Measurements from ENCODE around the gene SPSB3. TPM values are rescaled to one million over a fixed set of nuclear protein-coding genes. Genes with fewer than 3 reads are reported as not detected.

Gene SPSB3
- total RNA-seq (2022; extraction: Qiagen RNA extraction; ENCODE audit: low read depth): 14.6 to 24.6 TPM (median 23.2 TPM) in 5 replicates

DNA sequence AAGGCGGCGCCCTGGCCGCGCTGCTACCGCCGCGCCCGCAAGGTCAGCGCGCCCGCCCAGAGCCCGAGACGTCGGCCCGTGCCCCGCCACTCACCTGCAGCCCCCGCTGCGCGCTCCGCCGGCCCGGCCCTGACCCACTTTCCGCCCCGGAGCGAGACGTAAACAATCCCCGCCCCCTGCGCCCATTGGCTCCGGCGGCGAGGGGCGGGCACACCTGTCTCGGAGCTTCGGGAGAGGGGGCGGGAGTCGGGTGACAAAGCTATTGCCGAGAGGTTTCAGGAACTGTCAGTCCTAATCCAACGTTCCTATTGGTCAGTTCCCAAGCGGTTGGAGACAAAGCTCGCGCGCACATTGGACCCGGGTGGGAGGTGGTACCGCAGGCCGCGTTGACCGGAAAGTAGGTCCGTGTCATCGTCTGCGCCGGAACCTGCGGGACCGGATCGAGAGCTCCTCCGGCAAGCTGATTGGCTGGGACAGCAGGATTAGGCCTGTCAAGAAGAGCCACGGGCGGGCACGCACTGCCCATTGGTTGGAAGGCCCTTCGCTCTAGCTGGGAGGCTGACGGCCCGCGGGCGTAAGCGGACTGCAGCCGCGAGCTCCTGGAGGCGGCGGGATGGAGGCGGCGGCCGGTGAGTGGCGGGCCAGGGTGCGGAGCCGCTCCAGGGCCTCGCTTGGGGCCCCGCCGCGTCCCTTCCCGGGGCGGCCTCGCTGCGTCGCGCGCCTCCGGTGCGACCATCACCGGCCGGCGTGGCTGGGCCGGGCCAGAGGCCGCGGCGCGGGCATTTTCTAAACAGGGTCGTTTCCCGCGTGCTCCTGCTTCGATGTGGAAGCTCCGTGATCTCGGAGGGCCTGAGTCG is at the start of gene SPSB3, which contains the start of gene NUBP2:
Gene SPSB3, minus strand, starts transcription at position 164 of the 857 bp plus-strand sequence. CDS start 1,088 bp downstream, outside the sequence.
Gene NUBP2, plus strand, starts transcription at position 553 of the 857 bp plus-strand sequence. Its CDS starts 61 bp downstream, at position 614.

GRCh38 chr16:1826691-1827573 is 44.6 kb upstream of the SPSB3 start, which contains the start of the genes FAHD1 and HAGH:
Gene FAHD1, plus strand, starts transcription at chr16:1827206. Its CDS starts 33 bp downstream, at chr16:1827239.
Gene HAGH, minus strand, starts transcription at chr16:1826825. Its CDS starts 38 bp downstream, at chr16:1826787.

DNA sequence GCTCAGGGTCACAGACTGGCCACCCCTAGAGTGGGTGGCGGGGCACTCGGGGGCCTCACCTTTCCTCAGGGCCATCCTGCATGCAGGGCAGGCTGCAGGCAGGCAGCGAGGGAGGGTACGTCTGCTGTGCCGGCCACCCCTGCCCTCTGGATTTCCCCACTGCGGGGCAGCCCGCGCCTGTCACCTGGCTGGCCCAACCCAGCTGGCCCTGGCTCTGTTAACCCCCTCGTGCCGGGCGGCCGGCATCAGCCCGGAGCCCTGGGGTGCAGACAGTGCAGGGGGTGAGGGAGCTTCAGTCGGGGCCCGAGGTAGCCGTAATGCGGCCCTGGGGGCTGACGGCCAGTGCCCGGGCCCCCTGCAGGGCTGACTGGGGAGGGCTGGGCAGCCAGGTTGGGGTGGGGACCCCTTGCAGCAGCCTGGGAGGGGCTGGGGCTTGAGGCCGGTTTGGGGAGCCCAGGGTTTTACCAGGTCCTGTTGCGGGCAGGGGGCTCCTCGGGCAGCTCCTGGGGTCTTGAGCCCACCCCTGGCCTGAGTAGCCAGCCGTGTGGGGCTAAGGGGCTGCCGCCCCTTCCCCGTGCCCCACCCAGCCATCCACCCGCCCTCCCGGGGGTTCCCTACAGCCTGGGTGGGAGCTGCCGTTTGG is 11.3 kb upstream of the SPSB3 start, which contains the start of gene IGFALS:
Gene IGFALS, minus strand, starts transcription at position 128 of the 643 bp plus-strand sequence. Its CDS starts 53 bp downstream, at position 75.

DNA sequence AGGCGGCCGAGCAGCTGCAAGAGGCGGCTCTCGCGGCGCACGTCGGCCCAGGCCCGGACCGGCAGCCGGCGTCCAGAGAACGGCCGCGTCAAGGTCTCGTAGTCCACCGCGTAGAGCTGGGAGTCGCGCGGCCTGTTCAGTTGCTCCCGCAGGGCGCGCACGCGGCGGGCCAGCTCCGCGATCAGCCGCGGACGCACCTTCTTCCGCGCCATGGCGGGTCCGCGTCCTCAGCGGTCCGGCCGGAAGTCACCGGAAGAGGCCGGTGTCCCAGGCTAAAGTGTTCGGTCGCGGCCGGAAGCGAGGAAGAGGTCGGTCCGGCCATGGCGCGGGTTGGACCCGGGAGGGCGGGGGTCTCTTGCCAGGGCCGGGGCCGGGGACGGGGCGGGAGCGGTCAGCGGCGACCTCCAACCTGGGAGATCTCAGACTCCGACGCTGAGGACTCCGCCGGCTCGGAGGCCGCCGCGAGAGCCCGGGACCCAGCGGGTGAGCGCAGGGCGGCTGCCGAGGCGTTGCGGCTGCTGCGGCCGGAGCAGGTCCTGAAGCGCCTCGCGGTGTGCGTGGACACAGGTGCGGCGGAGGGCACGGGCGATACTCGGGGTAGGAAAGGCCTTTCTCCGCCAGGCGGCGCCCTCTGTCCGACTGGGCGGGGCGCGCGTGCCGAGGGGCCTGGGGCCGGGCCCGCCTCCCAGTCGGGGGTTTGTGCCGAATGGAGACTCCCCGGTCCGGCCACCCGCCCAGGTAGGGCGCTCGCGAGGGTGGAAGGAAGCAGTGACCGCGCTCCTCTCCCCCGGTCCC is 9.3 kb downstream of the SPSB3 start, which contains the start of gene MRPS34:
Gene MRPS34, minus strand, starts transcription at position 227 of the 795 bp plus-strand sequence. Its CDS starts 15 bp downstream, at position 212.

GRCh38 chr16:1772362-1772907 is 9.9 kb downstream of the SPSB3 start, which contains the start of gene EME2:
Gene EME2, plus strand, starts transcription at chr16:1772810. Its CDS starts 418 bp downstream, at chr16:1773228.

GRCh38 chr16:1771188-1771863 is 11.0 kb downstream of the SPSB3 start, which contains the start of gene NME3:
Gene NME3, minus strand, starts transcription at chr16:1771543. Its CDS starts 9 bp downstream, at chr16:1771534.

Other genes with a start within 250 kb of the SPSB3 start
- 0.07 to 0.08 TPM in 2 of 5 replicates, not detected in the others for gene TMEM204, start 248.9 kb downstream of the SPSB3 start, total RNA-seq (2022; extraction: Qiagen RNA extraction; ENCODE audit: low read depth)
- 6.4 to 9.2 TPM (median 8.6 TPM) in 5 replicates for gene IFT140, start 170.5 kb downstream of the SPSB3 start, total RNA-seq (2022; extraction: Qiagen RNA extraction; ENCODE audit: low read depth)
- 11.8 to 17.6 TPM (median 16.9 TPM) in 5 replicates for gene CRAMP1, start 170.2 kb downstream of the SPSB3 start, total RNA-seq (2022; extraction: Qiagen RNA extraction; ENCODE audit: low read depth)
- gene JPT2, start 104.3 kb downstream of the SPSB3 start, total RNA-seq (2022; extraction: Qiagen RNA extraction; ENCODE audit: low read depth): 172 to 195 TPM (median 191 TPM) in 5 replicates
- gene MAPK8IP3, start 76.4 kb downstream of the SPSB3 start, total RNA-seq (2022; extraction: Qiagen RNA extraction; ENCODE audit: low read depth): 46.6 to 69.5 TPM (median 57.9 TPM) in 5 replicates
- 36.1 to 62.1 TPM (median 56.3 TPM) in 5 replicates for gene NME3, start 11.0 kb downstream of the SPSB3 start, total RNA-seq (2022; extraction: Qiagen RNA extraction; ENCODE audit: low read depth)
- 6.5 to 12.4 TPM (median 10.3 TPM) in 5 replicates for gene EME2, start 9.8 kb downstream of the SPSB3 start, total RNA-seq (2022; extraction: Qiagen RNA extraction; ENCODE audit: low read depth)
- 165 to 272 TPM (median 249 TPM) in 5 replicates for gene MRPS34, start 9.4 kb downstream of the SPSB3 start, total RNA-seq (2022; extraction: Qiagen RNA extraction; ENCODE audit: low read depth)
- 59.4 to 85.3 TPM (median 79.7 TPM) in 5 replicates for gene NUBP2, start 389 bp upstream of the SPSB3 start, total RNA-seq (2022; extraction: Qiagen RNA extraction; ENCODE audit: low read depth)
- 0.06 TPM in 1 of 5 replicates, not detected in the others for gene IGFALS, start 11.1 kb upstream of the SPSB3 start, total RNA-seq (2022; extraction: Qiagen RNA extraction; ENCODE audit: low read depth)
- gene HAGH, start 44.3 kb upstream of the SPSB3 start, total RNA-seq (2022; extraction: Qiagen RNA extraction; ENCODE audit: low read depth): 61.5 to 70.0 TPM (median 66.3 TPM) in 5 replicates
- gene FAHD1, start 44.6 kb upstream of the SPSB3 start, total RNA-seq (2022; extraction: Qiagen RNA extraction; ENCODE audit: low read depth): 46.1 to 51.7 TPM (median 46.8 TPM) in 5 replicates
- gene MEIOB, start 89.6 kb upstream of the SPSB3 start, total RNA-seq (2022; extraction: Qiagen RNA extraction; ENCODE audit: low read depth): 1.2 to 2.1 TPM (median 1.5 TPM) in 5 replicates
- gene HS3ST6, start 135.8 kb upstream of the SPSB3 start, total RNA-seq (2022; extraction: Qiagen RNA extraction; ENCODE audit: low read depth): 1.4 to 2.7 TPM (median 2.2 TPM) in 5 replicates
- gene MSRB1, start 160.6 kb upstream of the SPSB3 start, total RNA-seq (2022; extraction: Qiagen RNA extraction; ENCODE audit: low read depth): 33.4 to 43.1 TPM (median 40.4 TPM) in 5 replicates
- 0.13 to 0.21 TPM in 2 of 5 replicates, not detected in the others for gene RPL3L, start 172.1 kb upstream of the SPSB3 start, total RNA-seq (2022; extraction: Qiagen RNA extraction; ENCODE audit: low read depth)
- gene NDUFB10, start 177.0 kb upstream of the SPSB3 start, total RNA-seq (2022; extraction: Qiagen RNA extraction; ENCODE audit: low read depth): 238 to 320 TPM (median 255 TPM) in 5 replicates
- gene RPS2, start 182.3 kb upstream of the SPSB3 start, total RNA-seq (2022; extraction: Qiagen RNA extraction; ENCODE audit: low read depth): 4,023 to 5,272 TPM (median 5,225 TPM) in 5 replicates
- gene RNF151, start 184.3 kb upstream of the SPSB3 start, total RNA-seq (2022; extraction: Qiagen RNA extraction; ENCODE audit: low read depth): not detected in 5 replicates
- 28.5 to 41.0 TPM (median 37.8 TPM) in 5 replicates for gene TBL3, start 189.5 kb upstream of the SPSB3 start, total RNA-seq (2022; extraction: Qiagen RNA extraction; ENCODE audit: low read depth)
- 0.25 to 0.58 TPM (median 0.37 TPM) in 3 of 5 replicates, not detected in the others for gene NOXO1, start 198.9 kb upstream of the SPSB3 start, total RNA-seq (2022; extraction: Qiagen RNA extraction; ENCODE audit: low read depth)
- 21.9 to 49.2 TPM (median 39.8 TPM) in 5 replicates for gene GFER, start 201.6 kb upstream of the SPSB3 start, total RNA-seq (2022; extraction: Qiagen RNA extraction; ENCODE audit: low read depth)
- 5.5 to 8.3 TPM (median 8.1 TPM) in 5 replicates for gene SYNGR3, start 207.4 kb upstream of the SPSB3 start, total RNA-seq (2022; extraction: Qiagen RNA extraction; ENCODE audit: low read depth)
- 43.7 to 60.1 TPM (median 56.5 TPM) in 5 replicates for gene ZNF598, start 227.2 kb upstream of the SPSB3 start, total RNA-seq (2022; extraction: Qiagen RNA extraction; ENCODE audit: low read depth)
- 0.44 to 1.7 TPM (median 0.85 TPM) in 5 replicates for gene NPW, start 237.2 kb upstream of the SPSB3 start, total RNA-seq (2022; extraction: Qiagen RNA extraction; ENCODE audit: low read depth)
- gene NHERF2, start 244.3 kb upstream of the SPSB3 start, total RNA-seq (2022; extraction: Qiagen RNA extraction; ENCODE audit: low read depth): 48.2 to 73.8 TPM (median 68.4 TPM) in 5 replicates

Data from A549 treated with GW870086 at 1 μM for 4 hours (cell line).